Activated gamma-delta T cell (primary cell): ENCODE results near the gene LELP1.
"Not testable (repeated sequence)": the region's sequence is repeated elsewhere in the genome, so short reads cannot be mapped to it uniquely, and the experiment has no call there.

ENCODE experiments used
- DNase-seq: peaks from one replicate; lab custom pipeline; 2025; lab: John Stamatoyannopoulos, UW

The LELP1 gene

GRCh38 chr1:153229076-153229829, 26.0 kb downstream of the LELP1 start:
- DNase-seq: not testable (repeated sequence)

- no peak for DNase-seq
Observed at GRCh38 chr1:153231363-153231762, 28.1 kb downstream of the LELP1 start.

GRCh38 chr1:153231785-153232184, 28.6 kb downstream of the LELP1 start:
- DNase-seq: no peak

- no peak for DNase-seq
Observed at GRCh38 chr1:153232553-153232952, 29.3 kb downstream of the LELP1 start.

DNA sequence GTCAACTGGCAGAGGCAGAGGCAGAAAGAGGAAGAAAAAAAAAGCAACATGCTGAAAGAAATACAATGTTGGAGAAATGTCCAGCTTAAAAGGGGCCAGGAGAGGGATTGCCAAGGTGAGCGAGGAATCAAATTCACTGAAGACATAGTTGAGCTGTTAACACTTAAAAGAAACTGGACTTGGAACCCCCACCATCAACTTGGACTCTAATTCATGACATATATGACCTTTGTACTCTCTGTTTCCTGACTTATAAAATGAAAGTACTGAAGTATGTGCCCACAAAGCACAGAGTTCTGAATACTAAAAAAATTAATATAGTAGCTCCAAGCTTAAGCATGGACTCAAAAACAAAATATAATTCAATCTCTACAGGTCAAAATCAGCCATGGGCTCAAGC, 30.2 kb downstream of the LELP1 start:
- no peak for DNase-seq

DNA sequence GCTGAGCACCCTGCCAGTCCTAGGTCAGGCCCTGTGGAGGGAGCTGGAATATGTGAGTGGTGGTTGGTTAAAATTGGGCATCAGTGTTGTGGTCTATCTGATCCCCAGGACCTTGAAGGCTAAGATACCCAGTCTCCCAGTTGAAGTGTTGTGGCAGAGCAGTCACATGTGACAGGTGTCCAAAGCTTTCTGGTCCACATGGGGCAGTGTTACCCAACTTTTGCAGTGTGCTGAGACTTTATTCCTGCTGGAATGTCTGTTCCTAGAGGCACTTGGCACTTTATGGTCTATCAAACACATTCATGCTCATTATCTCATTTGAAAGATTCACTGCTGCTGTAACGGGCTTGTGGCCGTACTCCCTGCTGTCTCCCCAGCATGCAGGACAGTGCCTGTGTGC, 35.3 kb downstream of the LELP1 start:
- DNase-seq: no peak

- DNase-seq: no peak
Observed at GRCh38 chr1:153242160-153242559, 38.9 kb downstream of the LELP1 start.

GRCh38 chr1:153245466-153245865, 42.2 kb downstream of the LELP1 start:
- no peak for DNase-seq

GRCh38 chr1:153246018-153246417, 42.8 kb downstream of the LELP1 start:
- no peak for DNase-seq

DNA sequence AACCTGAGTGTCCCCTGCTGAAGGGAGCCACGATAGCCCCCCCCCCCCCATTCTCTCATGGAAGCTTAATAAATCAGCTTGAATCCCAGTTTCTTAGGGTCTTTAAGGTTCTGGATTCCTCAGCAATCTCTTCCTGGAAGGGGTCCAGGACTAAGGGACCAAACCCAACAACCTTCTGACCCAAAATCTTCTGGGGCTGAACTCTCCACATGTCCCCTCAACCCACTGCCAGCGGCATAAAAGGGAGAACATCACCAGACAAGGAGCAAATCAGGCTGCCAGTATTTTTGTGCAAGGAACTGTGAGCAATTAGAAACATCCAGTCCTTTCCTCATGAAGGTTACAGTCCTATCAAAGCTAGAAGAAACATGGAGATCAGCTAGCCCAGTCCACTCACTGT, 43.6 kb downstream of the LELP1 start:
- no peak for DNase-seq

- DNase-seq: no peak
Observed at GRCh38 chr1:153248176-153248879, 45.1 kb downstream of the LELP1 start.

- DNase-seq: no peak
Observed at GRCh38 chr1:153250166-153250565, 46.9 kb downstream of the LELP1 start.

GRCh38 chr1:153251087-153251486, 47.9 kb downstream of the LELP1 start:
- DNase-seq: no peak

DNA sequence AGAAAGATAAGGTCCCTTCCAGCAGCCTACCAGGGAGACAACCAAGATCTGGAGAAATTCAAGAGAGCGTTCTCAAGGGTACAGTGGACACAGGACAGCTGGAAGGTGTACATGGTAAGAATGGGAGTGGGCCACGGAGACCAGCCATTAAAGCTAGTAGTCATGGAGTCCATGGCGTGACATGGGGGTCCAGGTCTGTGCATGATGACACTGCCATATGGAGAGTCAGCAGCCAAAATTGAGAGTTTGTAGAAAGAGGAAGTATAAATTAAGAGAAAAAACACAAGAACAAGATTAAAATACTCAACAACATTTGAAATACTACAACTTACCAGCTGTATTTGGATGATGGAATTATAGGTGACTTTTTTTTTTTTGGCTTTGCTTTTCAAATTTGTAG, 48.3 kb downstream of the LELP1 start:
- no peak for DNase-seq

- DNase-seq: no peak
Observed at GRCh38 chr1:153251988-153252387, 48.8 kb downstream of the LELP1 start.

GRCh38 chr1:153253076-153253475, 49.8 kb downstream of the LELP1 start:
- no peak for DNase-seq

- no peak for DNase-seq
Observed at GRCh38 chr1:153253693-153254092, 50.5 kb downstream of the LELP1 start.
